Colonic mucosa (tissue), 4 donors: ENCODE results near the gene HSD17B14. TPM values are rescaled to one million over a fixed set of nuclear protein-coding genes. Genes with fewer than 3 reads are reported as not detected.

ENCODE experiments used
- DNase-seq: peaks from one replicate; pipeline ENCODE4 v3.0.0-alpha.2; 2020
- H3K27ac ChIP-seq: fragments of 200-600 bp; one replicate; pipeline ENCODE4 v1.8.0; 2021
- H3K27me3 ChIP-seq: fragments of 200-600 bp; one replicate; pipeline ENCODE4 v1.8.0; 2021
- H3K36me3 ChIP-seq: fragments of 200-600 bp; one replicate; pipeline ENCODE4 v1.8.0; 2021
- H3K4me1 ChIP-seq: fragments of 200-600 bp; one replicate; pipeline ENCODE4 v1.8.0; 2021; ENCODE audit warnings: mild to moderate bottlenecking
- H3K4me3 ChIP-seq: fragments of 200-600 bp; one replicate; pipeline ENCODE4 v1.8.0; 2021
- H3K9ac ChIP-seq, 2 donors: one replicate each; pipeline ENCODE4 v1.7.0; 2013; ENCODE audit warnings: control low read depth in 2 of 2, low read depth in 2 of 2, low read length in 2 of 2
- H3K9me3 ChIP-seq: fragments of 200-600 bp; one replicate; pipeline ENCODE4 v1.8.0; 2021
- intact Hi-C: fragments of 100-400 bp; cut with DNase I; formaldehyde crosslinking; loops from one replicate; pipeline ENCODE4 v1.14.1; 2022
- total RNA-seq, 2 donors: library from RNA; stranded (reverse); fragmentation: NEBNext Ultra II Directional in 1 of 2; extraction: Animal tissue kit (Norgen Biotek cat#: 25700) in 1 of 2; gene quantifications; one replicate each; pipeline ENCODE4 v1.2.1, GENCODE V29; 2021
- TF ChIP-seq, protein P1 (sequence below): fragments of 200-600 bp; IDR thresholded peaks from one replicate; pipeline ENCODE4 v1.8.0; 2022; ENCODE audit warnings: antibody characterized with exemption, mild to moderate bottlenecking
- donor health status: healthy.
- donor health status: DM: no; HTN: no; CAD: no.
- donor health status: DM: no; HTN: no; CAD: no.

The HSD17B14 gene
- total RNA-seq, 2 donors from 2014 or later, result 0.79 to 2.8 TPM

DNA sequence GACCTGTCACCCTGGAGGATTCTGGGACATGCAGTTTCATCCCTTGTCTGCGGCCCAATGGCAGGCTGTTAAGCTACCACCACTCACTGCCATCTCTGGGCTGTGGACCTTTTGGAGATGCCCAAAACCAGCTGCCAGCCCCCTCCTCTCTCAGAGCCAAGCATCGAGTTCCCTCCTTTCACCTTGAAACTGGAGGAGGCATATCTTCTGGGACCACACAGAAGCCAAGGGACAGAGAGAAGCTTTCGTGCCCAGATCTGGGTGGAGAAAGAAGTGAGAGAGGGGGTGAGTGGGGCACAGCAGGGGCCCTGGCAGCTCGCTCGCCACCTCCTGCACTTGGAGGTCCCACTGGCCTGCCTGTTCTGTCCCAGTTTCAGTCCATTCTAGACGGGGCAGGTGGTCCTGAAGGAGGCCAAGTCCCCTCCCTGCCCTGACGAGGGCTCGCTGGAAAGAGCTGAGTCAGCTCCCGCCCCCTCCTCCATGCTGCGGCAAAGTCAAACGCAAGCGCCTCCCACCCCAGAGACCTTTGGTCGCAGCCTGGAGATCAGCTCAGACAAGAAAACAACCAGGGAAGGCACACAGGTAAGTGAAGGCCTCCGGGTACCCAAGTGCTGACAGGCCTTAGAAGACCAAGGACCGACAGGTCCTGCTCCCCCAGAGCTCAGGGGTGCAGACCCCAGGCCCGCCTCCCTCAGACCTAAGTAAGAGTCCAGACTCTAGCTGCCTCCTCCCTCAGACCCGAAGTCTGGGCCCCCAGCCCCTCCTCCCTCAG, 29.3 kb downstream of the HSD17B14 start:
- DNase-seq, result peak; percentile 76
- Histone ChIP-seq H3K36me3 (no peaks in the 10 kb centered on the region), H3K4me1 (peaks cover 4% of the 10 kb centered on the region), H3K9ac (peak overlapping the region; percentile 7 to 74), H3K27me3 (no peaks in the 10 kb centered on the region), H3K27ac (peak overlapping the region; percentile 41), H3K9me3 (no peaks in the 10 kb centered on the region), H3K4me3 (peak overlapping the region; percentile 3)
- intact Hi-C loops, result no loop called here
- TF ChIP-seq, protein P1, sequence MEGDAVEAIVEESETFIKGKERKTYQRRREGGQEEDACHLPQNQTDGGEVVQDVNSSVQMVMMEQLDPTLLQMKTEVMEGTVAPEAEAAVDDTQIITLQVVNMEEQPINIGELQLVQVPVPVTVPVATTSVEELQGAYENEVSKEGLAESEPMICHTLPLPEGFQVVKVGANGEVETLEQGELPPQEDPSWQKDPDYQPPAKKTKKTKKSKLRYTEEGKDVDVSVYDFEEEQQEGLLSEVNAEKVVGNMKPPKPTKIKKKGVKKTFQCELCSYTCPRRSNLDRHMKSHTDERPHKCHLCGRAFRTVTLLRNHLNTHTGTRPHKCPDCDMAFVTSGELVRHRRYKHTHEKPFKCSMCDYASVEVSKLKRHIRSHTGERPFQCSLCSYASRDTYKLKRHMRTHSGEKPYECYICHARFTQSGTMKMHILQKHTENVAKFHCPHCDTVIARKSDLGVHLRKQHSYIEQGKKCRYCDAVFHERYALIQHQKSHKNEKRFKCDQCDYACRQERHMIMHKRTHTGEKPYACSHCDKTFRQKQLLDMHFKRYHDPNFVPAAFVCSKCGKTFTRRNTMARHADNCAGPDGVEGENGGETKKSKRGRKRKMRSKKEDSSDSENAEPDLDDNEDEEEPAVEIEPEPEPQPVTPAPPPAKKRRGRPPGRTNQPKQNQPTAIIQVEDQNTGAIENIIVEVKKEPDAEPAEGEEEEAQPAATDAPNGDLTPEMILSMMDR, result no peak

DNA sequence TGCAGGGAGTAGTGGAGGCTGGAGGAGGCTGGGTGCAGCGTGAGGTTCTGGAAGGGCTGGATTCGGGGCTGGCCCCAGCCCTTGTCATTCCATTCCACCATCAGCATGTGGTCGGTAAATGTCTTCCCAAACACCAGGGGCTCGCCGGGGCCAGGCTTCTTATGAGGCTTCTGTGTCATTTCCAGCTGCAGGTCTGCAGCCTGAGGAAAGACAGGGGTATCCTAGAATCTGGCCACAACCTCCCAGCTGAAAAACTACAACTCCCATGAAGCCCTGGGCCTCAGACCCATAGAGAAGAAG, 29.8 kb downstream of the HSD17B14 start:
- Histone ChIP-seq H3K36me3 (no peaks in the 10 kb centered on the region), H3K4me3 (no peak overlapping the region), H3K9ac (no peak overlapping the region), H3K27me3 (no peaks in the 10 kb centered on the region), H3K27ac (no peak overlapping the region), H3K4me1 (peaks cover 1% of the 10 kb centered on the region), H3K9me3 (no peaks in the 10 kb centered on the region)
- intact Hi-C loops, result no loop called here
- DNase-seq, result peak; percentile 70
- TF ChIP-seq, protein P1, result no peak

DNA sequence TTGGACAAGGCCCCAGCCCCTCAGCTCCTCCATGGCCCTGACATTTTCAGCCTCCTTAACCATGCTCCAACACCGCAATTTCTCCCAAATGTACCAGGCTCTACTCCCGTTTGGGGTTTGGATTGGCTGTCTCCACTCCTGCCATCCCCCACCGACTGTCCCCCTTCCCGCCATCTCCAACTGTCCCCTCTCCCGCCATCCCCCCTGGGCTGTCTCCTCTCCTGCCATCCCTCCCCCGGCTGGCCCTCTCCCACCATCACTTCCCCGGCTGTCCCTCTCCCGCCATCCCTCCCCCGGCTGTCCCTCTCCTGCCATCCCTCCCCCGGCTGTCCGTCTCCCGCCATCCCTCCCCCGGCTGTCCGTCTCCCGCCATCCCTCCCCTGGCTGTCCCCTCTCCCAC, 30.8 kb downstream of the HSD17B14 start:
- DNase-seq, result no peak
- Histone ChIP-seq H3K9me3 (no peaks in the 10 kb centered on the region), H3K4me1 (no peaks in the 10 kb centered on the region), H3K36me3 (no peaks in the 10 kb centered on the region), H3K27me3 (no peaks in the 10 kb centered on the region), H3K27ac (no peak overlapping the region), H3K4me3 (no peak overlapping the region), H3K9ac (no peak overlapping the region)
- intact Hi-C loops, result no loop called here
- TF ChIP-seq, protein P1, result no peak

DNA sequence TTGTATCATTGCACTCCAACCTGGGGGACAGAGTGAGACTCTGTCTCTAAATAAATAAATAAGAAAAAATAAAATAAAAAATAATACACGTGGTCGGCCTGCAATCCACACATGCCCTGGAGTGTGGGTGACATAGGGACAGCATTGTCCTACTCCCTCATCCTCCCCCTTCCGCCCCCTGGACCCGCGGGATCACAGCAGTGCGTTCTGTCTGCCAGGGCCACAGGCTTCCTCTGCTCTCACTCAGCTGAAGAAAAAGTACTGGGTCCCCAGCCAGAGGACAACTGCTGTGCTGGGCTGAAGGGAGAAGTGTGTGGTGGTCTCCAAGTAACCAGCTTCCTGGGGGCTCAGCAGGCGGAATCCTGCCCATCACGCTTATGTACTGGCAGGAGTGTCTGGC, 31.8 kb downstream of the HSD17B14 start:
- Histone ChIP-seq H3K9me3 (no peaks in the 10 kb centered on the region), H3K36me3 (no peaks in the 10 kb centered on the region), H3K4me1 (no peaks in the 10 kb centered on the region), H3K27me3 (no peaks in the 10 kb centered on the region), H3K27ac (no peak overlapping the region), H3K4me3 (no peak overlapping the region), H3K9ac (no peak overlapping the region)
- TF ChIP-seq, protein P1, result no peak
- no peak for DNase-seq
- intact Hi-C loops, result no loop called here

DNA sequence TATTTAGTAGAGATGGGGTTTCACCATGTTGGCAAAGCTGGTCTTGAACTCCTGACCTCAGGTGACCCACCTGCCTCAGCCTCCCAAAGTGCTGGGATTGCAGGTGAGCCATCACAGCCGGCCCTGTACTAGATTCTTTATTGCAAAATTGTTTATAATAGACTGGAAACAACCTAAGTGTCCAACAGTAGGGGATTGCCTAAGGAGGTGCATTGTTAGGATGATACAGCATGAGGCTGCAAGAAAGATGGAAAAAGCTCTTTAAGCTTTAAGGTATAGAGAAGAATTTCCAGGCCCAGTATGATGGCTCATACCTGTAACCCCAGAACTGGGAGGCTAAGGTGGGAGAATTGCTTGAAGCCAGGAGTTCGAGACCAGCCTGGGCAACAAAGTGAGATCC, 33.7 kb downstream of the HSD17B14 start:
- TF ChIP-seq, protein P1, result no peak
- Histone ChIP-seq H3K36me3 (no peaks in the 10 kb centered on the region), H3K27ac (peak overlapping the region; percentile 2), H3K9ac (no peak overlapping the region), H3K4me3 (no peak overlapping the region), H3K4me1 (no peaks in the 10 kb centered on the region), H3K9me3 (no peaks in the 10 kb centered on the region), H3K27me3 (no peaks in the 10 kb centered on the region)
- no peak for DNase-seq
- intact Hi-C loops, result no loop called here
